Measurements from ENCODE around the gene ZNF57. TPM values are rescaled to one million over a fixed set of nuclear protein-coding genes. Genes with fewer than 3 reads are reported as not detected.
A peak's percentile ranks its signal among the peaks of the same experiment; 100 is the strongest.
"Not testable (repeated sequence)": the region's sequence is repeated elsewhere in the genome, so short reads cannot be mapped to it uniquely, and the experiment has no call there.

The ZNF57 gene
- total RNA-seq: 5.1 TPM
- long read RNA-seq, partial matches to known transcripts: 0 of 4 reads
- long read RNA-seq, other reads (novel, unspliced or antisense): 0 of 4 reads

GRCh38 chr19:2900296-2901252 is at the start of gene ZNF57:
ZNF57 (plus strand) TSS chr19:2900928; CDS start chr19:2901046, 118 bp downstream.
- DNase-seq (ENCODE audit: missing footprints): peak; percentile 100
- peak; percentile 99 for ATAC-seq
- intact Hi-C loops (cut with DNase I): loop anchor here (2.0 kb wide), 1 partner anchor 44 kb away; the partner anchor contains the start of gene ZNF77

- ATAC-seq (no peak), DNase-seq (ENCODE audit: missing footprints) (no peak)
- intact Hi-C loops (cut with DNase I): no loop called here
Observed at GRCh38 chr19:2852598-2852997, 48.1 kb upstream of the ZNF57 start.

- no peak for ATAC-seq
- intact Hi-C loops (cut with DNase I): no loop called here
- no peak for DNase-seq (ENCODE audit: missing footprints)
Observed at GRCh38 chr19:2853015-2853606, 47.6 kb upstream of the ZNF57 start.

GRCh38 chr19:2854849-2855248 is 45.9 kb upstream of the ZNF57 start:
- intact Hi-C loops (cut with DNase I): no loop called here
- ATAC-seq (no peak), DNase-seq (ENCODE audit: missing footprints) (no peak)

GRCh38 chr19:2856457-2857050 is 44.2 kb upstream of the ZNF57 start:
- intact Hi-C loops (cut with DNase I): no loop called here

GRCh38 chr19:2858864-2859263 is 41.9 kb upstream of the ZNF57 start:
- no peak for ATAC-seq
- intact Hi-C loops (cut with DNase I): no loop called here
- DNase-seq (ENCODE audit: missing footprints): no peak

More at GRCh38 chr19:2856457-2857050, 44.2 kb upstream of the ZNF57 start:
- ATAC-seq (no peak), DNase-seq (ENCODE audit: missing footprints) (no peak)

- DNase-seq (ENCODE audit: missing footprints) (no peak), ATAC-seq (peak; percentile 57)
- intact Hi-C loops (cut with DNase I): no loop called here
Observed at GRCh38 chr19:2863816-2864215, 36.9 kb upstream of the ZNF57 start.

GRCh38 chr19:2865334-2866100 is 35.2 kb upstream of the ZNF57 start:
- intact Hi-C loops (cut with DNase I): no loop called here
- ATAC-seq: no peak
- DNase-seq (ENCODE audit: missing footprints): no peak

GRCh38 chr19:2866495-2867024 is 34.2 kb upstream of the ZNF57 start:
- intact Hi-C loops (cut with DNase I): no loop called here
- no peak for ATAC-seq
- no peak for DNase-seq (ENCODE audit: missing footprints)

GRCh38 chr19:2867025-2867991 is 33.4 kb upstream of the ZNF57 start, which contains the start of gene ZNF556:
ZNF556 (plus strand) TSS chr19:2867335; CDS start chr19:2867422, 87 bp downstream.
- intact Hi-C loops (cut with DNase I): no loop called here
- ATAC-seq: no peak
- DNase-seq (ENCODE audit: missing footprints): no peak

- ATAC-seq: no peak
- intact Hi-C loops (cut with DNase I): loop anchor here (5.0 kb wide), 2 partner anchors 122 to 222 kb away; no protein-coding TSS in a partner anchor
Observed at GRCh38 chr19:2869618-2870017, 31.1 kb upstream of the ZNF57 start.

GRCh38 chr19:2872175-2872574 is 28.6 kb upstream of the ZNF57 start:
- intact Hi-C loops (cut with DNase I): loop anchor here (5.0 kb wide), 2 partner anchors 125 to 225 kb away; no protein-coding TSS in a partner anchor
- DNase-seq (ENCODE audit: missing footprints); ATAC-seq: not testable (repeated sequence)

More at GRCh38 chr19:2869618-2870017, 31.1 kb upstream of the ZNF57 start:
- no peak for DNase-seq (ENCODE audit: missing footprints)

GRCh38 chr19:2877398-2878331 is 23.1 kb upstream of the ZNF57 start:
- ATAC-seq: no peak
- DNase-seq (ENCODE audit: missing footprints): no peak
- intact Hi-C loops (cut with DNase I): no loop called here

GRCh38 chr19:2883686-2884439 is 16.9 kb upstream of the ZNF57 start:
- DNase-seq (ENCODE audit: missing footprints) (no peak), ATAC-seq (no peak)
- intact Hi-C loops (cut with DNase I): no loop called here

GRCh38 chr19:2885736-2886135 is 15.0 kb upstream of the ZNF57 start:
- no peak for ATAC-seq
- DNase-seq (ENCODE audit: missing footprints): no peak
- intact Hi-C loops (cut with DNase I): loop anchor here (5.0 kb wide), 1 partner anchor 57 kb away; the partner anchor contains the start of gene ZNF77

Measured in Right ventricle myocardium inferior (tissue), 1 donor.